Loucy (cell line): Measurements from ENCODE around the gene ORMDL2.

ENCODE experiments used
- H2AFZ ChIP-seq: fragments of 200-600 bp; sonication (generic); 2 replicates; pipeline ENCODE4 v1.6.0; 2016; ENCODE audit warnings: antibody characterized with exemption, mild to moderate bottlenecking, low read length, moderate library complexity
- H3F3A ChIP-seq: fragments of 200-600 bp; 2 replicates; pipeline ENCODE4 v1.6.0; 2016; ENCODE audit warnings: antibody characterized with exemption, low read depth, mild to moderate bottlenecking
- H3K27me3 ChIP-seq: fragments of 200-600 bp; sonication (generic); 2 replicates; pipeline ENCODE4 v1.6.1; 2014; ENCODE audit warnings: low read length, mild to moderate bottlenecking; ENCODE audit not compliant: insufficient read depth, poor library complexity, severe bottlenecking
- H3K36me3 ChIP-seq: fragments of 200-600 bp; sonication (generic); 2 replicates; pipeline ENCODE4 v1.6.1; 2016; ENCODE audit warnings: low read length; ENCODE audit not compliant: insufficient read depth
- H3K4me1 ChIP-seq: fragments of 200-600 bp; sonication (generic); 2 replicates; pipeline ENCODE4 v1.5.1; 2014; ENCODE audit warnings: low read length, mild to moderate bottlenecking; ENCODE audit not compliant: insufficient read depth, poor library complexity, severe bottlenecking
- H3K4me2 ChIP-seq: fragments of 200-600 bp; sonication (generic); 2 replicates; pipeline ENCODE4 v1.6.0; 2014; ENCODE audit warnings: antibody characterized with exemption, low read length, low read depth, mild to moderate bottlenecking; ENCODE audit not compliant: poor library complexity, severe bottlenecking
- H3K4me3 ChIP-seq: fragments of 200-600 bp; sonication (generic); 2 replicates; pipeline ENCODE4 v1.5.1; 2014; ENCODE audit warnings: low read length, mild to moderate bottlenecking, mixed read lengths; ENCODE audit not compliant: poor library complexity, severe bottlenecking
- H3K79me2 ChIP-seq: fragments of 200-600 bp; sonication (generic); 2 replicates; pipeline ENCODE4 v1.6.1; 2014; ENCODE audit warnings: low read length; ENCODE audit not compliant: insufficient read depth
- H3K9ac ChIP-seq: fragments of 200-600 bp; sonication (generic); 2 replicates; pipeline ENCODE4 v1.6.0; 2014; ENCODE audit warnings: mild to moderate bottlenecking, low read depth, low read length, moderate library complexity; ENCODE audit not compliant: poor library complexity, severe bottlenecking
- H3K9me2 ChIP-seq: fragments of 200-600 bp; sonication (generic); replicated peaks from 2 replicates; pipeline ENCODE4 v1.6.1; 2016; ENCODE audit warnings: low read depth, low read length, mixed read lengths
- H3K9me3 ChIP-seq: fragments of 200-600 bp; sonication (generic); 2 replicates; pipeline ENCODE4 v1.6.1; 2014; ENCODE audit warnings: mild to moderate bottlenecking, antibody characterized with exemption, low read length, low read depth; ENCODE audit not compliant: insufficient read depth
- H4K20me1 ChIP-seq: fragments of 200-600 bp; sonication (generic); 2 replicates; pipeline ENCODE4 v1.6.0; 2014; ENCODE audit warnings: antibody characterized with exemption, low read length, mild to moderate bottlenecking; ENCODE audit not compliant: insufficient read depth, poor library complexity, severe bottlenecking
- EZH2phosphoT487 ChIP-seq: fragments of 200-600 bp; IDR thresholded peaks from 2 replicates; pipeline ENCODE4 v1.6.1; 2018; ENCODE audit warnings: antibody characterized with exemption, mild to moderate bottlenecking, moderate library complexity, borderline replicate concordance
- TF ChIP-seq, protein P1 (sequence below): fragments of 200-600 bp; sonication (generic); conservative IDR thresholded peaks from 2 replicates; pipeline ENCODE4 v1.5.1; 2014; ENCODE audit warnings: mild to moderate bottlenecking, antibody characterized with exemption, low read length

ORMDL2 gene

DNA sequence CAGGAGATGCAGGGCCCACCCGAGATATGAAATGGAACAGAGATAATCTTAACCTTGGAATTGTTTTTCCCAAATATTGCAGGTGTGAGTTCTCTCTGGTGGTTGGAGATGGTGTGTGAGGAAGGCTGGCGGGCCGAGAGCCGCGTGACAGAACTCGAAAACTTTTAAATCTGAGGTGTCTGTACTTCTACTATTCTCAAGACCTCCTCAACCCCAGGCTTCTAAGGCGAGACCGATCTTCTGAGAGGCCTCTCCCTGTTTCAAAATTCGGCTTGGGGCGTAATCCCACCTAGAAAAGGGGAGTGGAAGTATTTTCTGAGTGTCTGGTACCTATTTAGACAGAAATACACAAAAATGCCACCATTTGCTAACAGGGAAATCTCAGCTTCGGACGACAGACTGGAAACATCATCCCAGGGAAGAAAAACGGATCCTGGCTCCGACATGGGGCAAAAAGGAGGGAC, 928 bp upstream of the ORMDL2 start:
- TF ChIP-seq, protein P1, sequence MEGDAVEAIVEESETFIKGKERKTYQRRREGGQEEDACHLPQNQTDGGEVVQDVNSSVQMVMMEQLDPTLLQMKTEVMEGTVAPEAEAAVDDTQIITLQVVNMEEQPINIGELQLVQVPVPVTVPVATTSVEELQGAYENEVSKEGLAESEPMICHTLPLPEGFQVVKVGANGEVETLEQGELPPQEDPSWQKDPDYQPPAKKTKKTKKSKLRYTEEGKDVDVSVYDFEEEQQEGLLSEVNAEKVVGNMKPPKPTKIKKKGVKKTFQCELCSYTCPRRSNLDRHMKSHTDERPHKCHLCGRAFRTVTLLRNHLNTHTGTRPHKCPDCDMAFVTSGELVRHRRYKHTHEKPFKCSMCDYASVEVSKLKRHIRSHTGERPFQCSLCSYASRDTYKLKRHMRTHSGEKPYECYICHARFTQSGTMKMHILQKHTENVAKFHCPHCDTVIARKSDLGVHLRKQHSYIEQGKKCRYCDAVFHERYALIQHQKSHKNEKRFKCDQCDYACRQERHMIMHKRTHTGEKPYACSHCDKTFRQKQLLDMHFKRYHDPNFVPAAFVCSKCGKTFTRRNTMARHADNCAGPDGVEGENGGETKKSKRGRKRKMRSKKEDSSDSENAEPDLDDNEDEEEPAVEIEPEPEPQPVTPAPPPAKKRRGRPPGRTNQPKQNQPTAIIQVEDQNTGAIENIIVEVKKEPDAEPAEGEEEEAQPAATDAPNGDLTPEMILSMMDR, result no peak
- TF ChIP-seq EZH2phosphoT487, result no peak
- Histone ChIP-seq H4K20me1 (peaks cover 60% of the 10 kb centered on the region), H3K4me2 (peak overlapping the region; percentile 75), H3F3A (no peaks in the 10 kb centered on the region; the same call in 1 of the 2 replicates), H3K79me2 (peaks cover 79% of the 10 kb centered on the region), H3K9me2 (no peaks in the 10 kb centered on the region), H3K36me3 (peaks cover 24% of the 10 kb centered on the region; the same call in 1 of the 2 replicates), H3K9me3 (no peaks in the 10 kb centered on the region), H2AFZ (peak overlapping the region; percentile 92), H3K4me3 (peak overlapping the region; percentile 88), H3K27me3 (no peaks in the 10 kb centered on the region), H3K4me1 (peaks cover 47% of the 10 kb centered on the region), H3K9ac (peak overlapping the region; percentile 93)

DNA sequence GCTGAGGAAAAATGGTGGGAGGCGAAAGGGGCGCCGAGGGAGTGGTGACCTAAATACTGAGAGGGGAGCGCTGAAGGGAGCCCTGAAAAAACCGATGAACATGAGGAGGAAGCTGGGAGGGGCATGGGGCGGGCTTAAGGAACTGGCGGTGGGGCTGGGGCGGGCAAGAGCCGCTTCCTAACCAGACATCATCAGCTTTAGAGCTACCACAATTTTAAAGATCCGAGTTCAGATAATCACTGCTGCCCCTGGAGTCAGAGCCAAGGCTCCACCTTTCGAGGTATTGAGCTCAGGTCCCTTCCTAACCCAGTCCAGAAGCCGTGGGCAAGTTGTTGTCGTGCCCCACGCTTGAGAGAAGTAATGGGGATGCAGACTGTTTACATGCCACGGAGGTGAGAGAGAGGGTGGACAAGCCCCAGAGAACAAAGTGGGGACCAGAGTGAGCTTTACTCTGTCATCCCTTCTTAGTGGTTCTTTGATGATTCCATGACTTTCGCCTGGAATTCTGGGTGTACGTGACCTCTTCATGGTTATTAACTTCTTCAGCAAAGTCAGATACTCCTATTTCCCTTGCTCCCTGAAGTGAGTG, 393 bp downstream of the ORMDL2 start:
- H3K4me3 ChIP-seq, result peak overlapping the region; percentile 88
- no peaks in the 10 kb centered on the region; the same call in 1 of the 2 replicates for H3F3A ChIP-seq
- peaks cover 50% of the 10 kb centered on the region for H4K20me1 ChIP-seq
- peaks cover 38% of the 10 kb centered on the region; the same call in 1 of the 2 replicates for H3K36me3 ChIP-seq
- H3K27me3 ChIP-seq, result no peaks in the 10 kb centered on the region
- peak overlapping the region; percentile 88 for H3K4me2 ChIP-seq
- no peaks in the 10 kb centered on the region for H3K9me3 ChIP-seq
- H3K79me2 ChIP-seq, result peaks cover 66% of the 10 kb centered on the region
- H3K9ac ChIP-seq, result peak overlapping the region; percentile 69
- H3K4me1 ChIP-seq, result peaks cover 40% of the 10 kb centered on the region
- TF ChIP-seq, protein P1, result no peak
- TF ChIP-seq EZH2phosphoT487, result no peak
- peak overlapping the region; percentile 87 for H2AFZ ChIP-seq
- H3K9me2 ChIP-seq, result no peaks in the 10 kb centered on the region

DNA sequence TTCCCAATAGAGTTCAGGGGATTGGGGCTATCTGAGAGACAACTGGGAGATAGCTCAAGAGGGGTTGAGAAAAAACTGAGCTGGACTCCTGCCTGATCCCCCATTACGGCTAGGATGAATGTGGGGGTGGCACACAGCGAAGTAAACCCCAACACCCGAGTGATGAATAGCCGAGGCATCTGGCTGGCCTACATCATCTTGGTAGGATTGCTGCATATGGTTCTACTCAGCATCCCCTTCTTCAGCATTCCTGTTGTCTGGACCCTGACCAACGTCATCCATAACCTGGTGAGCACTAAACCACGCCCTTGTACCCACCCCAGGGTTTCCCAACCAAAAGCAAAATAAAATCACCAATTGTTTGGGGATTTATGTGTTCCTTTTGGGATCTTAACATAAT, 1.0 kb downstream of the ORMDL2 start:
- TF ChIP-seq, protein P1, result no peak
- no peak for TF ChIP-seq EZH2phosphoT487
- no peak overlapping the region for H2AFZ ChIP-seq
- peaks cover 38% of the 10 kb centered on the region; the same call in 1 of the 2 replicates for H3K36me3 ChIP-seq
- no peaks in the 10 kb centered on the region for H3K9me3 ChIP-seq
- H3K9me2 ChIP-seq, result no peaks in the 10 kb centered on the region
- H4K20me1 ChIP-seq, result peaks cover 47% of the 10 kb centered on the region
- peak overlapping the region; percentile 88 for H3K4me3 ChIP-seq
- peaks cover 61% of the 10 kb centered on the region for H3K79me2 ChIP-seq
- H3F3A ChIP-seq, result no peaks in the 10 kb centered on the region; the same call in 1 of the 2 replicates
- H3K4me2 ChIP-seq, result peak overlapping the region; percentile 88
- peak overlapping the region; percentile 69 for H3K9ac ChIP-seq
- peaks cover 38% of the 10 kb centered on the region for H3K4me1 ChIP-seq
- no peaks in the 10 kb centered on the region for H3K27me3 ChIP-seq
